MM.1S (cell line): ENCODE results near the gene AQP1.

Experiments
- DNase-seq: peaks from one replicate; pipeline ENCODE4 v3.0.0-alpha.2; 2015
- H2AFZ ChIP-seq: fragments of 300-600 bp; sonication (generic); 2 replicates; pipeline ENCODE4 v1.6.0; 2016; ENCODE audit warnings: antibody characterized with exemption, low read length
- H3F3A ChIP-seq: fragments of 300-600 bp; sonication (generic); 2 replicates; pipeline ENCODE4 v1.6.1; 2016; ENCODE audit warnings: mild to moderate bottlenecking, antibody characterized with exemption, low read length, moderate library complexity, mixed read lengths; ENCODE audit not compliant: insufficient read depth
- H3K27ac ChIP-seq: fragments of 300-600 bp; sonication (generic); 2 replicates; pipeline ENCODE4 v1.5.1; 2016; ENCODE audit warnings: mild to moderate bottlenecking, low read length
- H3K27me3 ChIP-seq: fragments of 300-600 bp; sonication (generic); replicated peaks from 2 replicates; pipeline ENCODE4 v1.6.0; 2016; ENCODE audit warnings: low read length; ENCODE audit not compliant: insufficient read depth
- H3K36me3 ChIP-seq: fragments of 300-600 bp; sonication (generic); replicated peaks from 2 replicates; pipeline ENCODE4 v1.6.1; 2016; ENCODE audit warnings: mild to moderate bottlenecking, low read length, mixed read lengths; ENCODE audit not compliant: insufficient read depth
- H3K4me1 ChIP-seq: fragments of 300-600 bp; sonication (generic); 2 replicates; pipeline ENCODE4 v1.6.1; 2016; ENCODE audit warnings: low read length, mixed read lengths
- H3K4me2 ChIP-seq: fragments of 300-600 bp; sonication (generic); 2 replicates; pipeline ENCODE4 v1.6.0; 2016; ENCODE audit warnings: low read depth, low read length
- H3K4me3 ChIP-seq: fragments of 300-600 bp; sonication (generic); 2 replicates; pipeline ENCODE4 v1.5.1; 2016; ENCODE audit warnings: low read length, mixed read lengths
- H3K79me2 ChIP-seq: fragments of 300-600 bp; sonication (generic); 2 replicates; pipeline ENCODE4 v1.6.1; 2016; ENCODE audit warnings: mixed run types, low read length, mixed read lengths
- H3K9ac ChIP-seq: fragments of 300-600 bp; sonication (generic); 2 replicates; pipeline ENCODE4 v1.6.1; 2016; ENCODE audit warnings: low read length, mixed read lengths
- H3K9me2 ChIP-seq: fragments of 300-600 bp; sonication (generic); replicated peaks from 2 replicates; pipeline ENCODE4 v1.6.1; 2016; ENCODE audit warnings: mild to moderate bottlenecking, low read length, mixed read lengths; ENCODE audit not compliant: insufficient read depth
- H3K9me3 ChIP-seq: fragments of 300-600 bp; sonication (generic); replicated peaks from 2 replicates; pipeline ENCODE4 v1.6.1; 2016; ENCODE audit warnings: mild to moderate bottlenecking, low read length, mixed read lengths; ENCODE audit not compliant: insufficient read depth
- H4K20me1 ChIP-seq: fragments of 300-600 bp; sonication (generic); 2 replicates; pipeline ENCODE4 v1.6.1; 2016; ENCODE audit warnings: mild to moderate bottlenecking, low read length, moderate library complexity, mixed read lengths; ENCODE audit not compliant: insufficient read depth
- EZH2 ChIP-seq: fragments of 300-600 bp; sonication (generic); optimal IDR thresholded peaks from 2 replicates; pipeline ENCODE3; 2017; ENCODE audit warnings: low read depth, mild to moderate bottlenecking, antibody characterized with exemption, low read length, mixed read lengths
- EZH2phosphoT487 ChIP-seq: fragments of 300-600 bp; sonication (generic); IDR thresholded peaks from 2 replicates; pipeline ENCODE4 v1.6.1; 2018; ENCODE audit warnings: antibody characterized with exemption, low read length
- TF ChIP-seq, protein P1 (sequence below): fragments of 300-600 bp; sonication (generic); IDR thresholded peaks from 2 replicates; pipeline ENCODE4 v1.5.1; 2016; ENCODE audit warnings: antibody characterized with exemption, low read length, mixed read lengths

Gene AQP1

DNA sequence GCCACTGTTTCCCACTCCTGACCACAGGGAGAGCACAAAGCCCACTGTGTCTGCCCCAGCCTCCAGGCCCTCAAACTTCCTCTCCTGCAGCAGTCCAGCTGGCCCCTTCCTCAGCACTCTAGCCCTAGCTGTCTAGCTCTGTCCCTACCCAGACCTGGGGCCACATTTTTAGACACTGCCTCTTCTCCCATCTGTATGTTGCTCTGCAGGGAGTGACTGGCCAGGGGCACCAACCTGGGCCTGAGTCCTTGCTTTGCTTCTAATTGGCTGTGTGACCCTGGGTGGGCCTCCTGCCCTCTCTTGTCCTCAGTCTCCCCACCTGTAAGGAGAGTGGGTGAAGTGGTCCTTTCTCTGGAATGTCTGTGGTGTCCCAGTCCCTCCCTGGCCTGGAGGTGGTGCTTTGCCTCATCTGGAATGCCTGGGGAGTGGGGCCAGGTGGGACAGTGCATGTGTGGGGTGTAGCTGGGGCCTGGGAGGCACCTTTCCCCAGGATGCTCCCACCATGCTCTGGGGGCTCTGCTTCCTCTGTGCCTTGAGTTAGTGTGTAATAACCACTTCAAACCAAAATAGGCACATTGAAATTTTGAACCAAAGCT, 25.1 kb downstream of the AQP1 start:
- Histone ChIP-seq H3K27me3 (no peaks in the 10 kb centered on the region), H3K79me2 (no peaks in the 10 kb centered on the region), H3K36me3 (no peaks in the 10 kb centered on the region), H3K4me1 (no peaks in the 10 kb centered on the region), H3K27ac (no peak overlapping the region), H3K4me2 (no peak overlapping the region), H2AFZ (no peak overlapping the region), H3F3A (no peaks in the 10 kb centered on the region), H3K4me3 (no peak overlapping the region), H4K20me1 (no peaks in the 10 kb centered on the region), H3K9ac (no peak overlapping the region), H3K9me2 (no peaks in the 10 kb centered on the region), H3K9me3 (no peaks in the 10 kb centered on the region)
- DNase-seq = no peak
- TF ChIP-seq EZH2 = no peak
- no peak for TF ChIP-seq EZH2phosphoT487
- TF ChIP-seq, protein P1, sequence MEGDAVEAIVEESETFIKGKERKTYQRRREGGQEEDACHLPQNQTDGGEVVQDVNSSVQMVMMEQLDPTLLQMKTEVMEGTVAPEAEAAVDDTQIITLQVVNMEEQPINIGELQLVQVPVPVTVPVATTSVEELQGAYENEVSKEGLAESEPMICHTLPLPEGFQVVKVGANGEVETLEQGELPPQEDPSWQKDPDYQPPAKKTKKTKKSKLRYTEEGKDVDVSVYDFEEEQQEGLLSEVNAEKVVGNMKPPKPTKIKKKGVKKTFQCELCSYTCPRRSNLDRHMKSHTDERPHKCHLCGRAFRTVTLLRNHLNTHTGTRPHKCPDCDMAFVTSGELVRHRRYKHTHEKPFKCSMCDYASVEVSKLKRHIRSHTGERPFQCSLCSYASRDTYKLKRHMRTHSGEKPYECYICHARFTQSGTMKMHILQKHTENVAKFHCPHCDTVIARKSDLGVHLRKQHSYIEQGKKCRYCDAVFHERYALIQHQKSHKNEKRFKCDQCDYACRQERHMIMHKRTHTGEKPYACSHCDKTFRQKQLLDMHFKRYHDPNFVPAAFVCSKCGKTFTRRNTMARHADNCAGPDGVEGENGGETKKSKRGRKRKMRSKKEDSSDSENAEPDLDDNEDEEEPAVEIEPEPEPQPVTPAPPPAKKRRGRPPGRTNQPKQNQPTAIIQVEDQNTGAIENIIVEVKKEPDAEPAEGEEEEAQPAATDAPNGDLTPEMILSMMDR = no peak

DNA sequence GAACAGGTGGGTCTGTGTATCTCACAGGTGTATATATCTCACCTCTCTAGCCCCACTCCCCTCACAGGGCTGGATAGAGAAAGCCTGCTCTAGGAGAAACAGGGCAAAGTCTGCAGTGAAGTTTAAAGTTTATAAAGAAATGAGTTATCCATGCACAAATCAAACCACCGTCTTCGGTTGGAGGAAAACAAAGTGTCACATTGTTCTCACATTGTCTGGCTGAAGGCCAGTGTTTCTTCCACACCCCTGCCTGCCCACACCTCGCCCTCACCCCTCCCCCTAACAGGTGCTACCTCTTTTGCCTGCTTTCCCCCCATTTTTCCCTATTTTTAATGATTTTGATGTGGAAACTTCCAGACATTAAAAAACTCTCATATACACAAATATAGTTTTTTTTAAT, 25.8 kb downstream of the AQP1 start:
- H3K4me2 ChIP-seq = no peak overlapping the region
- no peaks in the 10 kb centered on the region for H3K9me2 ChIP-seq
- H3K79me2 ChIP-seq = no peaks in the 10 kb centered on the region
- no peak overlapping the region for H2AFZ ChIP-seq
- TF ChIP-seq, protein P1 = no peak
- TF ChIP-seq EZH2 = no peak
- TF ChIP-seq EZH2phosphoT487 = no peak
- no peak for DNase-seq
- no peaks in the 10 kb centered on the region for H3K9me3 ChIP-seq
- H3K4me3 ChIP-seq = no peak overlapping the region
- no peaks in the 10 kb centered on the region for H3K4me1 ChIP-seq
- no peak overlapping the region for H3K27ac ChIP-seq
- no peak overlapping the region for H3K9ac ChIP-seq
- no peaks in the 10 kb centered on the region for H3F3A ChIP-seq
- no peaks in the 10 kb centered on the region for H4K20me1 ChIP-seq
- no peaks in the 10 kb centered on the region for H3K27me3 ChIP-seq
- no peaks in the 10 kb centered on the region for H3K36me3 ChIP-seq

DNA sequence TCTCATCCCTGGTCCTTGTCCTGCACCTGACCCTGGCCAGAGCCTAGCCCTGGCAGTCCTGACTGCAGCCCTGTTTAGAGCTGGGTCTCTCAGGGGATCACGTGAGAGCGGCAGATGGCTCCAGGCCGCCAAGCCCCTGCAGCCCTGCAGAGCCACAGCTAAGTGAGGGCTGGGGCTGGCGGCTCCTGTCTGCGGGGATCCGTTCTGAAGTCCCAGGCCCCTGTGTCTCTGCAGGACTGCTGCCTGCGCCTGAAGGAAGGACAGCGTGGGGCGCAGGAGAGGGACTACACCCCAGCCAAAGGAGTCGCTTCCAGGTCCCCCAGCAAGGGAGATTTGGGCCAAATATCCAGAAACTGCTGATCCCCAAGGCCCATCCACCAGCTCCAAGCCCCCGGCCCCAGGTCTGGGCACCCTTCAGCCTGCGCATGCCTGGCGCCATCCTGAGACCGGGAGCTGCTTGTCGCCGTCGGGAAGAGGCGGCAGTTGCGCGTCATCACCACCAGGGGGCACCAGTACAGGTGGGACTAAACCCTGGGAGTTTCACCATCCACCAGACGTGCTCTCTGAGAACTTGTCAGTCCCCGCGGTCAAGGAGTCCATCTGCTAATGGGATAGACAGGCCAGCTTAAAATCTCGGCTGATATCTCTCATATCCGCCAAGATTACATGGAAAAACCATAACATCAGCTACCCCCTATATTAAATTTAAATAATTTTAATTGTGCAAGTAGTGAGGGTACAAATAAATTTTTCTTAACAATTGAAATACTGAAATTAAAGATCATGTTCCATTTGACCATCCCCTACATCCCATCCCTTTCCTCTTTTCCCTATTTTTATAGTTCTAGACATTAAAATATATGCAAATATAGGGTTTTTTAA, 27.0 kb downstream of the AQP1 start:
- H3K79me2 ChIP-seq = no peaks in the 10 kb centered on the region
- peak overlapping the region; percentile 55; the same call in 1 of the 2 replicates for H3K4me2 ChIP-seq
- H3K27ac ChIP-seq = no peak overlapping the region
- H2AFZ ChIP-seq = peak overlapping the region; percentile 78; the same call in 1 of the 2 replicates
- H3K9ac ChIP-seq = no peak overlapping the region; the same call in 1 of the 2 replicates
- DNase-seq = peak; percentile 74
- no peaks in the 10 kb centered on the region for H4K20me1 ChIP-seq
- TF ChIP-seq, protein P1 = peak; percentile 93
- TF ChIP-seq EZH2phosphoT487 = no peak
- no peaks in the 10 kb centered on the region for H3K9me2 ChIP-seq
- H3K4me3 ChIP-seq = no peak overlapping the region
- H3K4me1 ChIP-seq = no peaks in the 10 kb centered on the region
- no peaks in the 10 kb centered on the region for H3F3A ChIP-seq
- no peaks in the 10 kb centered on the region for H3K36me3 ChIP-seq
- no peaks in the 10 kb centered on the region for H3K9me3 ChIP-seq
- no peaks in the 10 kb centered on the region for H3K27me3 ChIP-seq
